GM12874 (cell line): ENCODE data around the gene FBXL17.

ENCODE experiments used
- CTCF ChIP-seq: IDR thresholded peaks from 2 replicates; pipeline ENCODE4 v1.5.1; 2011; ENCODE audit warnings: low read depth, mild to moderate bottlenecking, control low read depth, low read length, moderate library complexity; ENCODE audit not compliant: insufficient read depth

The FBXL17 gene

DNA sequence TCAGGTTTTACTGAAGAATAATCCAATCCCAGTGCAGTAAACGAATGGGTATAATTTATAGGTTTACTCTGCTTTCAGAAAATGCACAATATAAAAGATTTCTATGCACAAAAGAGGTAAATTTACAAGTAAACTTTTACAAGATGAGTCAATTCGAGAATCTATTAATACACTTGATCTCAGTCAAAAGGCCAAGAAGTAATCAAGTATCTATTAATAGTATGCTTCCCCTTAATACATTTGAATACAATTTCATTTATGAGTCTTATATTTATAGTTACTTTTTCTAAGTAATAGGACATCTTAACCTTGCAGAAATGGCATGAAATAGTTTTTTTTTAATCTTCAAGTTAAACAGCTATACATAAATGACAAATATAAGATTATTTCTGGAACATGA, 355.9 kb downstream of the FBXL17 start:
- no peak for TF ChIP-seq CTCF

DNA sequence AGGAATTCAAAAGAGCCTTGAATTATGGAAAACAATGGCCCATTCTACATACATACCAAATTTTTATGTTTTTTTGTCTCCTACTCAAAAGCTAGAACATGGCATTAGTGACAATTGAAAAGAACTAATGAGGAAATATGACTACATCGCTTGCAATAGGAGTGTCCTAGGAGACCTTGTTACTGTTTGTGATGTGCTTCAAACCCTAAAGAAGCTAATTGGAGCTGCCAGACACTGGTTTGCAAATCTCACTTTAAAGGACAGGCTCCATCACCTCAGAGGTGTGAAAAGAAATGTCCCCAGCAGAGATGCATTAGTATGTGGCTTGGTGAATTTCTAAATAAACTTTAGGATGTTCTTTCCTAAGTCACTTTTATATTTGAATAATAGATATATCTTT, 356.9 kb downstream of the FBXL17 start:
- TF ChIP-seq CTCF = no peak

DNA sequence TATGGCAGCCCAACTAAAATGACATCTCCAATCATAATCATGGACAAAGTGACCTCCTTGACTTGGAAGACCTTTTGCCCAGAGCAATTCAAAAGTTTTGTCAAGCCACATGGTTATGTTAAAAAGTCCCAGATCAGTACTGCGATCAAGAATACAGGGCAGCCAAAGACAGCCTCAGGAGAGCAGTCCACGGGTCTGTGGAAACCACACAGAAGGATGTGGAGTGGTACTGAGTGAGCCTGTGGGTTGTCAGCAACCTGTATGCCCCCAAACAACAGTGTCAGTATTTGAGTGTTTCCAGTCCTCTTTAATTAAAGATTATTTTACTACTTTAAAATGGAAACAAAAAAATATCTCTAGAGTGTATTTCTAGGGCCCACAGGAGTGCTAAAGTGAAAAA, 365.8 kb downstream of the FBXL17 start:
- no peak for TF ChIP-seq CTCF

DNA sequence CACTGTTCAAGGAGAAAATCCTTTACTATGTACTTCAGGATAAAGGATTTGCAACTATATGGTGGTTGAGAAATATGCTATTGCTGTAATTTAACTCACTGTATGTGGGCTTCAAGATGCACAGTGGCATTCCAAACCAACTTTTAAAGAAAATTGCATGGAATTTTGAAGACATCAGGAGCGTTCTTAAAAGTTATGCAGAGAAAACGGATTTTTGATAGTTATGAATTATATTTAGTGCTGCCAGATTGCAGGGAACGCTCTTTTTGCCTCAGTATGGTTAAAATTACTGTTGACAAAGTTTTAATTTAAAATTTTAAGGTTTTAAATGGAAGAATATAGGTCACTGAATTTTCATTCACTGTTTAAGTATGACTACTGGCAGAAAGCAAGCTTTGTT, 375.1 kb downstream of the FBXL17 start:
- TF ChIP-seq CTCF = no peak

- no peak for TF ChIP-seq CTCF
Observed at GRCh38 chr5:108003178-108003577, 378.7 kb downstream of the FBXL17 start.

DNA sequence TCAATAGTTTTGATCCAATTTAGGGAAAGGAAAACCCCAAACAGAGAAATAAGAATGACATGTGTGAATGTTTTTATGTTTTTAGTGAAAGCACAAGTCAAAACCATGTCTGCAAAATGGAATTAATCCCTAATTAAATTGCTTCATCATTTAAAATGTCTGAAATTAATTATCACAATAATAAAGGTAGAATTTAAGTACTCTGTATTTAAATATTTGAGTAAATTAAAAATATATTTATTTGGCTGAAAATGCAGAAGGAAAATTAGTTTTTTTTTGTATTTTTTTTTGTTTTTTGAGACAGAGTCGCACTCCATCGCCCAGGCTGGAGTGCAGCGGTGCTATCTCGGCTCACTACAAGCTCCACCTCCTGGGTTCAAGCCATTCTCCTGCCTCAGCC, 380.7 kb downstream of the FBXL17 start:
- TF ChIP-seq CTCF = no peak

DNA sequence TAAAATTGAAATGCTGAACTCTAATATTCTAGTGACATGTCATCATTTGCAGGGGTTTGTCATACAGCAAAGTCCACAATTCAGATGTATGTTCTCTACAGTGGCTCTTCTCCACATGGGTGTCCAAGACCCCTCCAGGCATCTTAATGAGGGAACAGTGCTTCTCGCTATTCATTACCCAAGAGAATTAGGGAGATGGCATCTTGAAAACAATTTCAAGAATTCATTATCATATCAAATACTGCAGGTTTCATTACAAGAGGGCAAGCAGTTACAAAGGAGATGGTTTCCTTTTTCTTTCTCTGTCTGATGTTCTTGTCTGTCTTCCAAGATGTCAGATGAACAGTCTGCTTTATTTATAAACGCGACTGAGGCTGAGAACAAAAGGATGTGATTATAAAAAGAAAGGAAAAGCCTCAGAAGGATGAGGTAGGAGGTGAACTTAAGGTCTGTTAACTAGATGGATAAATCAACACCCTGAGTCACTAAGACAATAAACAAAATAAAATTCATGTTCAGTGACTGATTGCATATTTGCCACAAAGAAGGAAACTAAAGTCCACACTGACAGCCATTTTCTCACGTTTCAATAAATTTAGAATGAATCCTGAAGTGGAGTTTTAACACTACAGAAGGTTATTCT, 384.4 kb downstream of the FBXL17 start:
- TF ChIP-seq CTCF = no peak
